ENCODE results near the gene CAPN8.

The CAPN8 gene

DNA sequence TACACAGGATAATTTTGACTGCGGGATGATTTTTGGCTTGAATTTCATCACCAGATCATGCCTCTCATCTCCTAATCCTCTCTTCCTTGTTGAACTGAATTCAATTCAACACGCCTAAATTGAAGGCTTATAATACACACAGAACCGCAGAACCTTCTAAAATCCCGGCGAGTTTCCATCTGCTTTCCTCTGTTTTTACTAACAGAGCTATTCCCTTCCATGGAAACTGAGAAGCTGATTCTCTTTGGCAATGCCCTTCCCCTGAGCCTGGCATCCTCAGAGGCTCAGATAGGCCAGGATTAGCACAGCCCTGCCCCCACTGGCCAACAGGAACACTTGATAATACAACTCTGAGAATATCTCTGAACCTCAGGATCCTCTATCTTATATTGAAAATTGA is 130.2 kb downstream of the CAPN8 start:
- POLR2A ChIA-PET (ENCODE audit: low non-redundant PET), result no interaction called here

DNA sequence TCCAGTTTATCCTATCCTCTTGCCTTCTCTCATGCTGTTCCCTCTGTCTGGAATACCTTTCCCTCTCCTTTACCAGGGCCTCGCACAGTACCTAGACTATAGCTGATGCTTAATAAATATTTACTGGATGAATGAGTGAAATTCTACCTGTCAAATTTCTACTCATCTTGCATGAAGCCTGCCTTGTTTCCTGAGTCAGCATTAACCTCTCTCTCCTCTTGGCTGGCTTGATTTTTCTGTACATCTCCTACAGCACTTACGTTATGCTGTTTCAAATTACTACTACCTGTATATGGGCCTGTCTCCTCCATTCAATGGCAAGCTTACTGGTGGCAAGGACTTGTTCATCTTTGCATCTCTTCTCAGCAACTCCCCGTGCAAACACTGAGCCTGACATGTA is 130.8 kb downstream of the CAPN8 start:
- no peak overlapping the region for H3K27ac ChIP-seq
- ChIA-PET POLR2A (ENCODE audit: low non-redundant PET) (no interaction called here), CTCF (interaction anchor here (0.6 kb wide), 1 partner anchor 1895 kb away, joined by 3 read pairs; no protein-coding TSS in a partner anchor)
- TF ChIP-seq CTCF (conservative IDR thresholded peaks at IDR 0.05; ENCODE audit: low read depth), result no peak
- DNase-seq (ENCODE audit: low spot score), result no peak

More for the DNA sequence above, 130.2 kb downstream of the CAPN8 start:
- H3K27ac ChIP-seq, result no peak overlapping the region
- no peak for TF ChIP-seq CTCF (conservative IDR thresholded peaks at IDR 0.05; ENCODE audit: low read depth)
- no peak for DNase-seq (ENCODE audit: low spot score)
- CTCF ChIA-PET, result no interaction called here

DNA sequence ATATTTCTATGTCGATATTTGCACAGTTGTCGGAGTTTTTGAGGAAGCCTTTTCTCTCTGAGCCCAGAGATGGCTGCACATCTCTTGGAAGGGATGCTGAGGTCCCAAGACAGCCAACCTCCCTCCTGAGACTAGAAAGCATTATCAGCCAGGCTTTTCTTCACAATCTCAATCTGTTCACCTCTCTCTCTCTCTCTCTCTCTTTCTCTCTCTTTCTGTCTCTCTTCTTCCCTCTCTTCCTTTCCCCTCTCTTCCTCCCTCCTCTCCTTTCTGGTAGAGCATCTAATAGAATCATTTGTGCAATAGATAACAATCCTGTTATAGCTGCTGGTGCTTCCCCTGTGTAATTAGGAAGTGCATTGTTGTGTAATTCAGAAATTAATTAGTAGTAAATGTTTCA is 131.8 kb downstream of the CAPN8 start:
- DNase-seq (ENCODE audit: low spot score), result no peak
- CTCF ChIA-PET, result no interaction called here
- no peak for TF ChIP-seq CTCF (conservative IDR thresholded peaks at IDR 0.05; ENCODE audit: low read depth)
- H3K27ac ChIP-seq, result no peak overlapping the region
- POLR2A ChIA-PET (ENCODE audit: low non-redundant PET), result no interaction called here

DNA sequence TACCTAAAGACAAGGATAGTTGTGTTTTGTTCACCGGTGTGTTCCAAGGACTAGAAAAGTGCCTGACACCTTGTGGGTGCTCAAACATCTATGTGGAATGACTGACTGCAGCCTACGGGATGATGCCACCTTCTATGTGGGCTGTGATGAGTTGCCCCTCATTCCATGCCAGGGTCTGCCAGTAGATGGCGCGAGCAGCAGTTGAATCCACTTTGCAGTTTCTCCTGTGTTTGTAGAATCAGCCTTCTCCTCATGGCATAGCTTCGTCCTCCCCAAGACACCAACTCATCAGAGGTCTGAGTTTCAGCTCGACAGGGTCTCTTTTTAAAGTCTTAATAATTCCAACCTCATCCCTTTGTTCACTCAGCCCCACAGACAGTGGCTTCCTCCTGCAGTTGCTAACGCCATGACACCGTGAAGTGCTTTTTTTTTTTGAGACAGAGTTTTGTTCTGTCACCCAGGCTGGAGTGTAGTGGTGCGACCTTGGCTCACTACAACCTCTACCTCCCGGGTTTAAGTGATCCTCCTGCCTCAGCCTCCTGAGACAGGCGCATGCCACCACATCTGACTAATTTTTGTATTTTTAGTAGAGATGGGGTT is 133.7 kb downstream of the CAPN8 start:
- ChIA-PET CTCF (interaction anchor here (0.6 to 0.9 kb wide), 2 partner anchors 25 to 26 kb away, joined by 3 read pairs; no protein-coding TSS in a partner anchor), POLR2A (ENCODE audit: low non-redundant PET) (no interaction called here)
- H3K27ac ChIP-seq, result no peak overlapping the region

GRCh38 chr1:223525957-223526356 is 139.5 kb downstream of the CAPN8 start:
- no peak for TF ChIP-seq CTCF (conservative IDR thresholded peaks at IDR 0.05; ENCODE audit: low read depth)
- ChIA-PET CTCF (no interaction called here), POLR2A (ENCODE audit: low non-redundant PET) (no interaction called here)
- DNase-seq (ENCODE audit: low spot score), result no peak
- no peak overlapping the region for H3K27ac ChIP-seq

More for the DNA sequence above, 133.7 kb downstream of the CAPN8 start:
- DNase-seq (ENCODE audit: low spot score), result peak; percentile 45
- peak; percentile 53 for TF ChIP-seq CTCF (conservative IDR thresholded peaks at IDR 0.05; ENCODE audit: low read depth)

DNA sequence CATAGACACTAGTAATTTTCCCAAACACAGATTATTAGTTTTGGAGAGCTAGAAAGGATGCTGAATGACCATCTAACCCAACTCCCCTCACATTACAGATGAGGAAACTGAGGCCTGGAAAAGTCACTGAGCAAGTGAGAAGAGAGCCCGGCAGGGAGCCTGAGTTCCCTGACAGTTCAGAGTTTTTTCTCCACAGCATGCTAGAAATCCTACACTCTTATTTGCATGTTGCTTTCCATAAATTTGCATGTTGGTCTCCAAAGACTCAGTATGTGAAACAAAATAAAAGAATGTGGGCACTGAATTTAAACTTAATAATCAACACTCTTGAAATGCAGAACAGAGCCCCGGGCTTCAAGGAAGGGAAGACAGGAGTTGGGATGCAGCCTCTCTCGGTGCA is 140.0 kb downstream of the CAPN8 start:
- POLR2A ChIA-PET (ENCODE audit: low non-redundant PET), result no interaction called here
- no peak overlapping the region for H3K27ac ChIP-seq
- no peak for TF ChIP-seq CTCF (conservative IDR thresholded peaks at IDR 0.05; ENCODE audit: low read depth)
- DNase-seq (ENCODE audit: low spot score), result no peak
- CTCF ChIA-PET, result no interaction called here

Data from RWPE1 (cell line).